Panc1 (cell line): Measurements from ENCODE around the gene ANKEF1. TPM values are rescaled to one million over a fixed set of nuclear protein-coding genes. Genes with fewer than 3 reads are reported as not detected.

Experiments
- ATAC-seq: fragments of 200-7000 bp; cut with Tn5 transposase; 2 replicates; pipeline ENCODE4 v1.9.1; 2020; ENCODE audit warnings: mild to moderate bottlenecking, moderate library complexity
- BruUV-seq: library from RNA; stranded (reverse); fragments of 400-500 nt; replicated peaks from 2 replicates; lab custom pipeline; 2021; lab: Mats Ljungman, UMichigan
- CTCF ChIA-PET: fragments of 300-600 bp; sonication (Branson Sonifier 250); formaldehyde crosslinking; loops from one replicate; lab custom pipeline; 2022; ENCODE audit warnings: antibody characterized with exemption; lab: Charles Lee
- POLR2A ChIA-PET: fragments of 300-600 bp; sonication (Branson Sonifier 250); formaldehyde crosslinking; loops from one replicate; lab custom pipeline; 2022; ENCODE audit warnings: antibody characterized with exemption; lab: Charles Lee
- DNase-seq: peaks from one replicate; pipeline ENCODE4 v3.0.0-alpha.2; 2010; ENCODE audit warnings: low read depth, low spot score
- H3K27ac ChIP-seq: 2 replicates; pipeline ENCODE4 v1.5.1; 2011; ENCODE audit warnings: mild to moderate bottlenecking, low read length, inconsistent platforms
- H3K27me3 ChIP-seq: fragments of 200-500 bp; sonication (Bioruptor generic); 2 replicates; pipeline ENCODE4 v1.6.0; 2014; ENCODE audit warnings: low read length, inconsistent platforms; ENCODE audit not compliant: control insufficient read depth, insufficient read depth
- H3K36me3 ChIP-seq: fragments of 200-500 bp; sonication (Bioruptor generic); 2 replicates; pipeline ENCODE4 v1.5.1; 2014; ENCODE audit warnings: inconsistent platforms, mild to moderate bottlenecking, low read length, moderate library complexity; ENCODE audit not compliant: control insufficient read depth, insufficient read depth
- H3K4me1 ChIP-seq: 2 replicates; pipeline ENCODE4 v1.5.1; 2011; ENCODE audit warnings: inconsistent platforms, mild to moderate bottlenecking, low read length, moderate library complexity; ENCODE audit not compliant: control insufficient read depth, insufficient read depth
- H3K4me3 ChIP-seq, 2 experiments: 2 replicates each; pipeline ENCODE4 v1.5.1; 2011 to 2012; ENCODE audit warnings: low read depth in 2 of 2, low read length in 2 of 2, mild to moderate bottlenecking in 2 of 2, inconsistent platforms in 1 of 2, moderate library complexity in 1 of 2
- H3K9me3 ChIP-seq: fragments of 200-500 bp; sonication (Bioruptor generic); 2 replicates; pipeline ENCODE4 v1.5.1; 2014; ENCODE audit warnings: low read depth, mild to moderate bottlenecking, inconsistent platforms, low read length, moderate library complexity; ENCODE audit not compliant: control insufficient read depth, insufficient read depth
- CTCF ChIP-seq: fragments of 450-650 bp; IDR thresholded peaks from 2 replicates; pipeline ENCODE4 v1.5.1; 2017; ENCODE audit warnings: mild to moderate bottlenecking
- POLR2AphosphoS5 ChIP-seq: IDR thresholded peaks from 2 replicates; pipeline ENCODE4 v1.6.1; 2012; ENCODE audit warnings: mild to moderate bottlenecking, low read depth, low read length, moderate library complexity
- REST ChIP-seq, 2 experiments: IDR thresholded peaks; 2 replicates each; pipeline ENCODE4 v1.6.1; 2011 to 2012; ENCODE audit warnings: low read depth in 2 of 2, control low read depth in 1 of 2, low read length in 1 of 2, mild to moderate bottlenecking in 1 of 2, moderate library complexity in 1 of 2; ENCODE audit not compliant: insufficient read depth in 1 of 2
- SIN3A ChIP-seq: IDR thresholded peaks from 2 replicates; pipeline ENCODE4 v1.6.1; 2012; ENCODE audit warnings: low read depth, mild to moderate bottlenecking, low read length, moderate library complexity, borderline replicate concordance; ENCODE audit not compliant: insufficient read depth
- TCF7L2 ChIP-seq: IDR thresholded peaks from 2 replicates; pipeline ENCODE4 v1.6.1; 2011; ENCODE audit warnings: mild to moderate bottlenecking, low read depth, low read length, inconsistent platforms
- in situ Hi-C: cut with HindIII; loops from 2 replicates; pipeline ENCODE4 v1.10.0; 2016; ENCODE audit warnings: low sequenced_read_pairs, low pct_unique_long_range_greater_than_20kb
- intact Hi-C: fragments of 100-400 bp; cut with micrococcal nuclease; formaldehyde crosslinking; loops from one replicate; pipeline ENCODE4 v1.10.0; 2022; ENCODE audit not compliant: unreplicated experiment
- total RNA-seq: library from RNA; stranded (reverse); gene quantifications from one replicate; pipeline ENCODE4 v1.2.1, GENCODE V29; 2021; ENCODE audit not compliant: unreplicated experiment

Gene ANKEF1
- total RNA-seq, 1 experiment from 2014 or later = 6.3 TPM

GRCh38 chr20:10047427-10047826, 12.6 kb downstream of the ANKEF1 start:
- no peak overlapping the region for H3K27ac ChIP-seq
- in situ Hi-C loops = no loop called here
- POLR2A ChIA-PET = no interaction called here
- H3K36me3 ChIP-seq = no peaks in the 10 kb centered on the region; the same call in 1 of the 2 replicates
- no peak overlapping the region for H3K4me3 ChIP-seq
- no peaks in the 10 kb centered on the region for H3K27me3 ChIP-seq
- BruUV-seq = no TSS peak
- TF ChIP-seq REST (IDR thresholded peaks at IDR 0.05; ENCODE audit: insufficient read depth in 1 of 2, low read depth in 2 of 2, low read length in 1 of 2) (no peak), SIN3A (no peak), POLR2AphosphoS5 (no peak), TCF7L2 (no peak), CTCF (peak; percentile 32; the same call in 1 of the 2 replicates)
- intact Hi-C loops = no loop called here
- ATAC-seq (peak; percentile 70), DNase-seq (no peak)
- CTCF ChIA-PET = interaction anchor here (0.6 to 0.8 kb wide), 2 partner anchors 18 to 430 kb away, joined by 3 read pairs; no protein-coding TSS in a partner anchor
- H3K4me1 ChIP-seq = no peaks in the 10 kb centered on the region
- no peaks in the 10 kb centered on the region for H3K9me3 ChIP-seq

- Histone ChIP-seq H3K4me3 (no peak overlapping the region), H3K27ac (no peak overlapping the region), H3K36me3 (no peaks in the 10 kb centered on the region; the same call in 1 of the 2 replicates), H3K27me3 (no peaks in the 10 kb centered on the region), H3K4me1 (no peaks in the 10 kb centered on the region), H3K9me3 (no peaks in the 10 kb centered on the region)
- ATAC-seq (no peak), DNase-seq (no peak)
- in situ Hi-C loops (no loop called here), intact Hi-C loops (no loop called here)
- ChIA-PET CTCF (no interaction called here), POLR2A (no interaction called here)
- TF ChIP-seq TCF7L2 = no peak
- TF ChIP-seq CTCF = no peak
- TF ChIP-seq REST (IDR thresholded peaks at IDR 0.05; ENCODE audit: insufficient read depth in 1 of 2, low read depth in 2 of 2, low read length in 1 of 2) = no peak
- no peak for TF ChIP-seq POLR2AphosphoS5
- TF ChIP-seq SIN3A = no peak
- BruUV-seq = no TSS peak
Measured at GRCh38 chr20:10051185-10051584, 16.4 kb downstream of the ANKEF1 start.
